ENCODE results near the gene UNCX.

- TF ChIP-seq GATA3 (IDR thresholded peaks at IDR 0.05; ENCODE audit: low read depth, low read length) (no peak), GATA2 (IDR thresholded peaks at IDR 0.05; ENCODE audit: low read depth, low read length) (no peak)
Measured at GRCh38 chr7:1259621-1260243, 27.1 kb downstream of the UNCX start.
